Measurements from ENCODE around the gene MR1. TPM values are rescaled to one million over a fixed set of nuclear protein-coding genes. Genes with fewer than 3 reads are reported as not detected.
"Not testable (repeated sequence)": the region's sequence is repeated elsewhere in the genome, so short reads cannot be mapped to it uniquely, and the experiment has no call there.

Gene MR1
- total RNA-seq, 1 experiment from 2014 or later: 13.3 TPM

GRCh38 chr1:181059435-181059834, 25.7 kb downstream of the MR1 start:
- DNase-seq (ENCODE audit: low read depth): no peak
- in situ Hi-C loops (cut with HindIII; ENCODE audit: low pct_unique_long_range_greater_than_20kb, low sequenced_read_pairs): no loop called here

- in situ Hi-C loops (cut with HindIII; ENCODE audit: low pct_unique_long_range_greater_than_20kb, low sequenced_read_pairs): no loop called here
- DNase-seq (ENCODE audit: low read depth): no peak
Measured at GRCh38 chr1:181060066-181060465, 26.3 kb downstream of the MR1 start.

DNA sequence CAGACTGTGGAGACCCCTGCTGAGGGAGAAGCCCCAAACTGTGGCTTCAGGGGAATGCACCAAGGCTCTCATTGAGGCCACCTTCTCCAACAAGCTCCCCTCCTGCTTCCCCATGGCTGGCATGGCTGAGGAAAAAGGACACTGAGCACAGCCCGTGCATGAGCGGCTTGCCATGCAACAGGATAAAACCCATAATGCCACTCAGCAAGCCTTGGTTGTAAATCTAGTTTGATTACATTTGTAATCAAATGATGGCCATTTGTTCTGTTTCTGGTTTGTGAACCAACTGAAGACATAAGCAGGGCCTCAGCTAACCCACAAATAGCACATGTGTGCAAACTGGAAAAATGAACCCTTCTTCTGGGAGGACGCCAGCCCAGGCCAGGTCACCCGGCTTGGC, 27.2 kb downstream of the MR1 start:
- in situ Hi-C loops (cut with HindIII; ENCODE audit: low pct_unique_long_range_greater_than_20kb, low sequenced_read_pairs): not testable (repeated sequence)

DNA sequence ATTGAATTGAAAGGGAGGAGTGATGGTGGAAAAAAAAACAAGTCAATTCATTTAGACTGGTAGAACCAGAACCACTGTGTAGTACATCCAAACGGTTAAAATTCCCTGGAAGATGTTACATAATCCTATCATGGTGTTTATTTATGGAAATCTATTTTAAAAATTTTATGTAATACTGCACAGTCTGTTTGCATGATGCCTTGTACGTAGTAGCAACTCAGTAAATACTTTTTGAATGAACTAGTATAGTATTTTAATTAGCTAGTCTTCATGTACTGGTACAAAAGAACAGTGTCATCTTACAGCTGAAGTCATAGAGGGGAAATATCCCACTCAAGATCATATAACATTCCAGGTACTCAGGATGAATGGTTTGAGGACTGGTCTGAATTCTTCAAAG, 27.7 kb downstream of the MR1 start:
- in situ Hi-C loops (cut with HindIII; ENCODE audit: low pct_unique_long_range_greater_than_20kb, low sequenced_read_pairs): no loop called here
- DNase-seq (ENCODE audit: low read depth): no peak

More for the DNA sequence above, 27.2 kb downstream of the MR1 start:
- not testable (repeated sequence) for DNase-seq (ENCODE audit: low read depth)

- in situ Hi-C loops (cut with HindIII; ENCODE audit: low pct_unique_long_range_greater_than_20kb, low sequenced_read_pairs): no loop called here
- DNase-seq (ENCODE audit: low read depth): no peak
Measured at GRCh38 chr1:181061891-181062835, 28.4 kb downstream of the MR1 start.

DNA sequence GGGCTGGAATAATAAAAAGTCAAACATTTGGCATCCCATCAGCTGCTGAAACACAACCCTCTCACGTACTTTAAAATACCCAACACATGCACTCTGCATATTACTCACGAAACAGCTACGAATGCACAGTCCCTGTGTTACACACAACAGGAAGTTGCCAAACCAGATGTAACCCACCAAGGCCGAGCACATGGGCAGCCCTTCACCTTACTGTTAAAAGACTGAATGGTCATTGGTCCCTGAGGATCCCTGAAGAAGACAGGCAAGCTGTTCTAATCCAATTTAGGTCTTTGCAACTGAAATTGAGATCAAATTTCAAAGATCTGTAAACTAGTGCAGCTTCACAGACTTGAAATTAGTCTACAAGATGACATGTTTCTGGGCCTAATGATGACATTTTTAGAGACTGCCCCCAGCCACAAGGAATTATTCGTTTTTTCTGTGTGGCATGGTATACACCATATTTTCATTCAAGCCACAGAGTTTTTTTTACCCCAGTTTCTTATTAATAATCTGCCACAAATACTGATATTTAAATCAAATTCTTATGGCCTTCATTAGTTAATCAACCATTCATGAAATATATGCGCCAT, 29.1 kb downstream of the MR1 start:
- in situ Hi-C loops (cut with HindIII; ENCODE audit: low pct_unique_long_range_greater_than_20kb, low sequenced_read_pairs): no loop called here
- no peak for DNase-seq (ENCODE audit: low read depth)

- no peak for DNase-seq (ENCODE audit: low read depth)
- in situ Hi-C loops (cut with HindIII; ENCODE audit: low pct_unique_long_range_greater_than_20kb, low sequenced_read_pairs): no loop called here
Measured at GRCh38 chr1:181064011-181064623, 30.3 kb downstream of the MR1 start.

- in situ Hi-C loops (cut with HindIII; ENCODE audit: low pct_unique_long_range_greater_than_20kb, low sequenced_read_pairs): no loop called here
- DNase-seq (ENCODE audit: low read depth): no peak
Measured at GRCh38 chr1:181064702-181065101, 30.9 kb downstream of the MR1 start.

DNA sequence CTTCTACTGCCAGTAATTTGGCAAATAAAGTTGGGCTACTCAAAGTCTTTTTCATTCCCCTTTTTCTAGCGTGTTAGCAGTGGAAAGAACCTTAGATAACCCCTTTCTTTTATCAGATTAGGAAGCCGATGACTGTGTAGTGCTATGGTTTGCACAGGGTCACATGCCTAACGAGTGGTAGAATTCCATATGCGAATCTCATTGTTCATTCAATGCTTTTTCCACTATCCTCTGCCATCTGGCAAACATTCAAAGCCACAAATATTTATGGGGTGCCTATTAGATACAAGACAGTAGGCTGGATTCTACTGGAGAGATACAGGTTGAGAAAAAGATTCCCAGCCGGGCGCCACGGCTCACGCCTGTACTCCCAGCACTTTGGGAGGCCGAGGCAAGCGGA, 39.9 kb downstream of the MR1 start:
- DNase-seq (ENCODE audit: low read depth): peak; percentile 57
- in situ Hi-C loops (cut with HindIII; ENCODE audit: low pct_unique_long_range_greater_than_20kb, low sequenced_read_pairs): no loop called here

DNA sequence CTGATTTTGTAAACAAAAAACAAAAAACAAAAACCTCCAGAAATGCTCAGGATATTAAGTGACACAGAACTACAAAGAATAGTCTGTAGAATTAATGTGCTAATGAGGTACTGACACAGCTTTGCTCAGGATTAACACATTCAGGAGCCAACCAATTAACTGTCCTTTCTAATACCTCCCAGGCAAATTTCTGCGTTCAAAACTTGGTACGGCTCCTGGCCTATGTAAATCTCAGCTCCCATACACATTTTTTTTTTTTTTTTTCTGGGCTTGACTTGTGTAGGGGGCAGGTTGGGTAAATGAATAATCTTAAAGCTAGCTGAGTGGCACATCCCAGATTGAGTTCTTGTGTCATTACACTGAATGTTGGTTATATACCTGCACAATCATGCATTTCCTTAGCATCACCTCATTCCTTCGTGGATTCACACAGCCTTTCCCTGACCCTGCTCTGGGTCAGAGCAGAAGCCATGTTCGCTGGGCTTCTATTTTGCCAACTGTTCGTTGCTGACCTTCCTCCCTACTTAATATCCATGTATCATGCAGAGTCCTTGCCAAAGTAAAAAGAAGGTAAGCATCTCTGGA, 42.1 kb downstream of the MR1 start:
- in situ Hi-C loops (cut with HindIII; ENCODE audit: low pct_unique_long_range_greater_than_20kb, low sequenced_read_pairs): no loop called here
- DNase-seq (ENCODE audit: low read depth): peak; percentile 25

GRCh38 chr1:181076852-181077251, 43.1 kb downstream of the MR1 start:
- no peak for DNase-seq (ENCODE audit: low read depth)
- in situ Hi-C loops (cut with HindIII; ENCODE audit: low pct_unique_long_range_greater_than_20kb, low sequenced_read_pairs): no loop called here

- in situ Hi-C loops (cut with HindIII; ENCODE audit: low pct_unique_long_range_greater_than_20kb, low sequenced_read_pairs): no loop called here
- DNase-seq (ENCODE audit: low read depth): no peak
Measured at GRCh38 chr1:181077576-181078242, 43.9 kb downstream of the MR1 start.

- DNase-seq (ENCODE audit: low read depth): no peak
- in situ Hi-C loops (cut with HindIII; ENCODE audit: low pct_unique_long_range_greater_than_20kb, low sequenced_read_pairs): no loop called here
Measured at GRCh38 chr1:181079382-181079781, 45.6 kb downstream of the MR1 start.

- no peak for DNase-seq (ENCODE audit: low read depth)
- in situ Hi-C loops (cut with HindIII; ENCODE audit: low pct_unique_long_range_greater_than_20kb, low sequenced_read_pairs): no loop called here
Measured at GRCh38 chr1:181079920-181080319, 46.1 kb downstream of the MR1 start.

DNA sequence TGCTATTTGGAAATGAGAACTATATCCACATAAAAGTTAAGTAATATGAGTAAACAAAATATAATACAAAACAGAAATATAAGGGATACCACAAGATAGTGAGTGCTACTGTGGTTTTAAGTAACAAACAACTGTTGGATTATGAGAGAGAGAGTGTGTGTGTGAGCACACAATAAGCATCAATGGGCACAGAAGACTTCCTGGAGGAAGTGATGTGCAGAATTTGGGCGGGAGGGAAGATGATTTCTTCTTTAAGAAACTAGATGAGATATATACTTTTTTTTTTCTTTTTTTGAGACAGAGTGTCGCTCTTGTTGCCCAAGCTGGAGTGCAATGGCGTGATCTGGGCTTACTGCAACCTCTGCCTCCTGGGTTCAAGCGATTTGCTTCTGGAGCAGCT, 46.8 kb downstream of the MR1 start:
- in situ Hi-C loops (cut with HindIII; ENCODE audit: low pct_unique_long_range_greater_than_20kb, low sequenced_read_pairs): no loop called here
- no peak for DNase-seq (ENCODE audit: low read depth)

DNA sequence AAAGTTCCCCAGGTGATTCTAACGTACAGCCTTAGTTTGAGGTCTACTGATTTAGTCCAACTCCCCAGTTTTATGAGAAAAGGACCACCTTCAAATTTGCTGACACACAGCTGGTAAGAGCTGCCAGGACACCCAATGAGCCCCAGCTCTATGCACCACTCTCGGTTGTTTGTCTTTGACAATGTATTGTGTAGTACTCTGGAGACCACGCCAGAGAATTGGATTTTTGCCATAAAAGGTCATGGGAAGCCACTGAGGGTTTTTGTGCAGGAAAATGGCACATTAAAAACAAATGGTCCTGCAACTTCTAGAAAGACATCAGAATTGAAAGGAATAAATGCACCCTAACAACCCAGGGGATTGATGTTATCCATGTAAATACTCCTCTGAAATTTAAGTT, 47.6 kb downstream of the MR1 start:
- DNase-seq (ENCODE audit: low read depth): no peak
- in situ Hi-C loops (cut with HindIII; ENCODE audit: low pct_unique_long_range_greater_than_20kb, low sequenced_read_pairs): no loop called here

GRCh38 chr1:181083842-181084605, 50.2 kb downstream of the MR1 start:
- in situ Hi-C loops (cut with HindIII; ENCODE audit: low pct_unique_long_range_greater_than_20kb, low sequenced_read_pairs): no loop called here
- DNase-seq (ENCODE audit: low read depth): no peak

DNA sequence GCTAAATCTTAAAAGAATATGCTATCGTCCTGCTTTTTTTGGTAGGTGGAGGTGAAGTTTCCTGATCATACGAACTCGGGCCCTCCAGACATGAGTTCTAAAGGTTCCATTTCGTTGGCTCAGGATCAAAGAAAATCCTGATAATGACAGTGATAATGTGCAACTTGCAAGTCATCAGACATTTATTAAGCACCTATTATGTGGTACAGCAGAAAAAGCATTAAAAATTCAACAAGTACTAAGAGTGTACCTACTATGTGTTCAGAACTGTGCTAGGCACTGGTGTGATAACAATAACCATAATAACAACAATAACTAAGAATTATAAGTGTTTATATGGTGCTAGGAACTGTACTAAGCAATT, 50.8 kb downstream of the MR1 start:
- in situ Hi-C loops (cut with HindIII; ENCODE audit: low pct_unique_long_range_greater_than_20kb, low sequenced_read_pairs): no loop called here

More for the DNA sequence above, 50.8 kb downstream of the MR1 start:
- DNase-seq (ENCODE audit: low read depth): no peak

Measured in Caki2 (cell line).